Ishikawa (cell line): ENCODE data around the gene SHC4.

Experiments used
- CEBPB ChIP-seq: IDR thresholded peaks from 2 replicates; pipeline ENCODE4 v1.6.1; 2012
- CREB1 ChIP-seq: IDR thresholded peaks from 2 replicates; pipeline ENCODE4 v1.6.1; 2012; ENCODE audit warnings: low read depth
- EGR1 ChIP-seq: IDR thresholded peaks from 2 replicates; pipeline ENCODE4 v1.6.1; 2012
- EP300 ChIP-seq: IDR thresholded peaks from 2 replicates; pipeline ENCODE4 v1.6.1; 2012; ENCODE audit warnings: borderline replicate concordance
- FOXM1 ChIP-seq: IDR thresholded peaks from 2 replicates; pipeline ENCODE4 v1.6.1; 2012; ENCODE audit warnings: low read depth, borderline replicate concordance
- NFIC ChIP-seq: IDR thresholded peaks from 2 replicates; pipeline ENCODE4 v1.6.1; 2012
- RAD21 ChIP-seq: IDR thresholded peaks from 2 replicates; pipeline ENCODE4 v1.6.1; 2012; ENCODE audit warnings: low read depth
- TAF1 ChIP-seq: IDR thresholded peaks from 2 replicates; pipeline ENCODE4 v1.6.1; 2012; ENCODE audit warnings: low read depth, mild to moderate bottlenecking
- TCF12 ChIP-seq: IDR thresholded peaks from 2 replicates; pipeline ENCODE4 v1.6.1; 2012; ENCODE audit warnings: low read depth
- TEAD4 ChIP-seq: IDR thresholded peaks from 2 replicates; pipeline ENCODE4 v1.6.1; 2012
- YY1 ChIP-seq: IDR thresholded peaks from 2 replicates; pipeline ENCODE4 v1.6.1; 2012; ENCODE audit warnings: low read depth
- ZBTB7A ChIP-seq: IDR thresholded peaks from 2 replicates; pipeline ENCODE4 v1.6.1; 2012; ENCODE audit warnings: low read depth
- TF ChIP-seq, protein P1 (sequence below): IDR thresholded peaks from 2 replicates; pipeline ENCODE4 v1.6.1; 2012
- TF ChIP-seq, protein P2 (sequence below): IDR thresholded peaks from 2 replicates; pipeline ENCODE4 v1.6.1; 2012
- TF ChIP-seq, protein P3 (sequence below): IDR thresholded peaks from 2 replicates; pipeline ENCODE4 v1.6.1; 2012; ENCODE audit warnings: low read depth, mild to moderate bottlenecking

The SHC4 gene

DNA sequence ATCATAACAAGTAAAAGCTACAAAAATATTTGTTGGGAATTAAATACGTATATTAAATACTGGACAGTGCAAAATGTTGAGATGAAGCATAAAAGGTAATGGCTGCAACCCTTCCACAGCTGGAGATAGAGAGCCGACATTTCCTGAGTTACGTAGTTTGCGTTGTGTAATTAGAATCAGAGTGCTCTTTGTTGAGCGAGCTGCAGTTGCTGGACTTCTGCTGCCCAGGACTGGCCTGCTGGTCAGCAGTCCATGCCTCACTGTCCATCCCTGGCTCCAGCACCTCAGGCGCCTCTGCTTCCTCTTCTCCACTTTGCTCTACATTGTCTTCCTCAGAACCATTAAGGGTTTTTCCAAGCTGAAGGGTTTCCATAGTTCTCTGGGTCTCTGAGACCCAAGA is 28.4 kb upstream of the SHC4 start:
- TF ChIP-seq NFIC = no peak
- TF ChIP-seq EGR1 = no peak
- no peak for TF ChIP-seq TEAD4
- TF ChIP-seq RAD21 = no peak
- no peak for TF ChIP-seq YY1
- TF ChIP-seq CEBPB = no peak
- TF ChIP-seq ZBTB7A = no peak
- no peak for TF ChIP-seq TCF12
- no peak for TF ChIP-seq FOXM1
- TF ChIP-seq TAF1 = no peak
- no peak for TF ChIP-seq EP300
- TF ChIP-seq, protein P1, sequence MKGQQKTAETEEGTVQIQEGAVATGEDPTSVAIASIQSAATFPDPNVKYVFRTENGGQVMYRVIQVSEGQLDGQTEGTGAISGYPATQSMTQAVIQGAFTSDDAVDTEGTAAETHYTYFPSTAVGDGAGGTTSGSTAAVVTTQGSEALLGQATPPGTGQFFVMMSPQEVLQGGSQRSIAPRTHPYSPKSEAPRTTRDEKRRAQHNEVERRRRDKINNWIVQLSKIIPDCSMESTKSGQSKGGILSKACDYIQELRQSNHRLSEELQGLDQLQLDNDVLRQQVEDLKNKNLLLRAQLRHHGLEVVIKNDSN = no peak
- TF ChIP-seq, protein P2, sequence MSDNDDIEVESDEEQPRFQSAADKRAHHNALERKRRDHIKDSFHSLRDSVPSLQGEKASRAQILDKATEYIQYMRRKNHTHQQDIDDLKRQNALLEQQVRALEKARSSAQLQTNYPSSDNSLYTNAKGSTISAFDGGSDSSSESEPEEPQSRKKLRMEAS = no peak
- TF ChIP-seq, protein P3, sequence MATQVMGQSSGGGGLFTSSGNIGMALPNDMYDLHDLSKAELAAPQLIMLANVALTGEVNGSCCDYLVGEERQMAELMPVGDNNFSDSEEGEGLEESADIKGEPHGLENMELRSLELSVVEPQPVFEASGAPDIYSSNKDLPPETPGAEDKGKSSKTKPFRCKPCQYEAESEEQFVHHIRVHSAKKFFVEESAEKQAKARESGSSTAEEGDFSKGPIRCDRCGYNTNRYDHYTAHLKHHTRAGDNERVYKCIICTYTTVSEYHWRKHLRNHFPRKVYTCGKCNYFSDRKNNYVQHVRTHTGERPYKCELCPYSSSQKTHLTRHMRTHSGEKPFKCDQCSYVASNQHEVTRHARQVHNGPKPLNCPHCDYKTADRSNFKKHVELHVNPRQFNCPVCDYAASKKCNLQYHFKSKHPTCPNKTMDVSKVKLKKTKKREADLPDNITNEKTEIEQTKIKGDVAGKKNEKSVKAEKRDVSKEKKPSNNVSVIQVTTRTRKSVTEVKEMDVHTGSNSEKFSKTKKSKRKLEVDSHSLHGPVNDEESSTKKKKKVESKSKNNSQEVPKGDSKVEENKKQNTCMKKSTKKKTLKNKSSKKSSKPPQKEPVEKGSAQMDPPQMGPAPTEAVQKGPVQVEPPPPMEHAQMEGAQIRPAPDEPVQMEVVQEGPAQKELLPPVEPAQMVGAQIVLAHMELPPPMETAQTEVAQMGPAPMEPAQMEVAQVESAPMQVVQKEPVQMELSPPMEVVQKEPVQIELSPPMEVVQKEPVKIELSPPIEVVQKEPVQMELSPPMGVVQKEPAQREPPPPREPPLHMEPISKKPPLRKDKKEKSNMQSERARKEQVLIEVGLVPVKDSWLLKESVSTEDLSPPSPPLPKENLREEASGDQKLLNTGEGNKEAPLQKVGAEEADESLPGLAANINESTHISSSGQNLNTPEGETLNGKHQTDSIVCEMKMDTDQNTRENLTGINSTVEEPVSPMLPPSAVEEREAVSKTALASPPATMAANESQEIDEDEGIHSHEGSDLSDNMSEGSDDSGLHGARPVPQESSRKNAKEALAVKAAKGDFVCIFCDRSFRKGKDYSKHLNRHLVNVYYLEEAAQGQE = no peak

DNA sequence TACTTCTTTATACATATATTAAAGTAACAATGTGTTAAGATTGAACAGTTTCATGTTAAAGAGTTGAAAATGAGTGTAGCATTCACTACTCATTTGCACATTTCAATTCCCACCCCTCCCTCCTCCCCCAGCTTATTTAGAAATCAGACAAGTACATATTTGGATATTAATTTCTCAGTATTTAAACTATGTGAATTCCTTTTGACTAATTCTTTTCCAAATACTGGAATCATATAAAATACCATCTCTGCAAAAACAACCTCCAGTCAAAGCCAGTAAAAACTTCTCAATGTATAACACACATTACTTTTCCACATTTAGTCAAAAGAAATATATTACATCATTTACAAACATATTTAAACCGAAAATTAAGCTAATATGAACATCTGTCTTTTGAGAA is 25.5 kb upstream of the SHC4 start:
- TF ChIP-seq EP300 (no peak), TCF12 (no peak), YY1 (no peak), TAF1 (no peak), RAD21 (no peak), ZBTB7A (no peak), CREB1 (no peak), CEBPB (no peak), NFIC (no peak), EGR1 (no peak), FOXM1 (no peak)
- TF ChIP-seq, protein P3 = no peak
- TF ChIP-seq, protein P1 = no peak

DNA sequence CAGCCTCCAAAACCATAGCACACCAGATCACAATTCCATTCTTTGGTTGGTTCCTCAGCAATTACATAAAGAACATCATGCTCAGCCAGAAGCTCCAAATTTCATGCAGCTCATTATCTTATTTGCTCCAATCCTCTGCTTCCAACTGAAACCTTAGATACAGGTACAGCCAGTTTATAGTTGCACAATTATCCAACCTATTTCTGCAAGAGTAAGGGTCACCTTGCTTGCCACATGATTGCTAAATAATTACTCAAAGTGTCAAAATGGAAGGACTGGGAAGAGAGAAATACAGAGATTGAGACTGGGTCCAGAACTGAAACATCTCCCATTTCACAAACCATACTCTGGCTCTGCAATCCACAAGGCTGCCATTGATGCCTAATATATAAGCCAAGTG is 23.4 kb upstream of the SHC4 start:
- TF ChIP-seq TEAD4 (no peak), YY1 (no peak), EGR1 (no peak), EP300 (no peak), NFIC (no peak), FOXM1 (no peak), RAD21 (no peak), CEBPB (no peak), ZBTB7A (no peak), TCF12 (no peak), CREB1 (no peak), TAF1 (no peak)
- TF ChIP-seq, protein P1 = no peak
- TF ChIP-seq, protein P2 = no peak
- TF ChIP-seq, protein P3 = no peak

DNA sequence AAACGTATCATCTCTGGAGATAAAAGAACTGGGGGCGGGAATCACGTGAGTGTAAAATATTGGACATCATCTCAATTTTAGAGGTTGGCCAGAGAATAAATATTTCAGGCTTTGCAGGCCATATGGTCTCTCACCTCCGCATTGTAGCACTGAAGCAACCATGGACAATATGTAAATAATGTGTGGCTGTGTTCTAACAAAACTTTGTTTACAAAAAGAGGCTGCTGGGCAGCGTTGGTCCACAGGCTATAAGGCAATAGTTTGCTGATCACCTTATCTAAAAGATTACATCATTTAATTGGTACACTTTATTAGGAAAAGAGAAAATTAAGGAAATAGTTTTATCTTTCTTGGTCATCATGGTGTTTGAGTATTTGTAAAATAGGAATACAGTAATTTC is 22.5 kb upstream of the SHC4 start:
- TF ChIP-seq RAD21 (no peak), EP300 (no peak), EGR1 (no peak), YY1 (no peak), ZBTB7A (no peak), TAF1 (no peak), CEBPB (no peak), NFIC (no peak), CREB1 (no peak), FOXM1 (no peak), TCF12 (no peak), TEAD4 (no peak)
- TF ChIP-seq, protein P2 = no peak
- TF ChIP-seq, protein P1 = no peak
- TF ChIP-seq, protein P3 = no peak
